WTC11 (cell line): Measurements from ENCODE around the gene HPGD.

Experiments used
- CTCF ChIP-seq: fragments of 200-600 bp; IDR thresholded peaks from 2 replicates; pipeline ENCODE4 v1.8.0; 2022; ENCODE audit warnings: antibody characterized with exemption
- JUN ChIP-seq: sonication (generic); formaldehyde crosslinking; IDR thresholded peaks from 2 replicates; pipeline ENCODE4 v1.8.0; 2023; ENCODE audit warnings: mild to moderate bottlenecking, missing genetic modification reagents
- ZSCAN18 ChIP-seq: fragments of 250-450 bp; sonication (Bioruptor Pico); IDR thresholded peaks from 2 replicates; pipeline ENCODE4 v2.1.2; 2022; ENCODE audit warnings: mild to moderate bottlenecking, moderate library complexity

- no peak for TF ChIP-seq CTCF
- TF ChIP-seq JUN (CRISPR knock-in tag) = no peak
- TF ChIP-seq ZSCAN18 (CRISPR knock-in tag) = no peak
Measured at GRCh38 chr4:174449152-174449551, 73.1 kb downstream of the HPGD start.
